WERI-Rb-1 (cell line): ENCODE measurements around the gene NOX3.

Source experiments
- DNase-seq: peaks from one replicate; pipeline ENCODE4 v3.0.0-alpha.2; 2020
- H3K27ac ChIP-seq: fragments of 250-450 bp; sonication (Bioruptor Pico); 2 replicates; pipeline ENCODE4 v1.5.1; 2020; ENCODE audit warnings: mild to moderate bottlenecking, moderate library complexity
- H3K27me3 ChIP-seq: fragments of 250-450 bp; sonication (Bioruptor Pico); 2 replicates; pipeline ENCODE4 v1.5.1; 2021; ENCODE audit warnings: mild to moderate bottlenecking, low read depth, moderate library complexity; ENCODE audit not compliant: insufficient read depth, severe bottlenecking
- H3K36me3 ChIP-seq: fragments of 250-450 bp; sonication (Bioruptor Pico); 2 replicates; pipeline ENCODE4 v1.5.1; 2020; ENCODE audit warnings: mild to moderate bottlenecking, moderate library complexity
- H3K4me3 ChIP-seq: 2 replicates; pipeline ENCODE4 v1.5.1; 2011; ENCODE audit warnings: low read depth, mild to moderate bottlenecking, control low read depth, low read length
- H3K9me3 ChIP-seq: fragments of 250-450 bp; sonication (Bioruptor Pico); 2 replicates; pipeline ENCODE4 v1.5.1; 2021; ENCODE audit warnings: mild to moderate bottlenecking, moderate library complexity; ENCODE audit not compliant: severe bottlenecking
- CTCF ChIP-seq: IDR thresholded peaks from 2 replicates; pipeline ENCODE4 v1.5.1; 2011; ENCODE audit warnings: low read depth, mild to moderate bottlenecking, control low read depth, inconsistent platforms, low read length

NOX3 gene

GRCh38 chr6:155497273-155497672, 41.6 kb upstream of the NOX3 start:
- no peaks in the 10 kb centered on the region for H3K27me3 ChIP-seq
- no peak for DNase-seq
- no peak overlapping the region for H3K27ac ChIP-seq
- no peaks in the 10 kb centered on the region for H3K9me3 ChIP-seq
- no peak overlapping the region for H3K4me3 ChIP-seq
- H3K36me3 ChIP-seq, result no peaks in the 10 kb centered on the region
- TF ChIP-seq CTCF, result no peak

GRCh38 chr6:155495011-155495768, 39.6 kb upstream of the NOX3 start:
- no peak overlapping the region for H3K4me3 ChIP-seq
- peak; percentile 33; the same call in 1 of the 2 replicates for TF ChIP-seq CTCF
- DNase-seq, result peak; percentile 21
- H3K9me3 ChIP-seq, result no peaks in the 10 kb centered on the region
- H3K27me3 ChIP-seq, result no peaks in the 10 kb centered on the region
- no peaks in the 10 kb centered on the region for H3K36me3 ChIP-seq
- H3K27ac ChIP-seq, result no peak overlapping the region

GRCh38 chr6:155493694-155494143, 38.1 kb upstream of the NOX3 start:
- Histone ChIP-seq H3K4me3 (no peak overlapping the region), H3K9me3 (no peaks in the 10 kb centered on the region), H3K27ac (no peak overlapping the region), H3K27me3 (no peaks in the 10 kb centered on the region), H3K36me3 (no peaks in the 10 kb centered on the region)
- peak; percentile 35 for DNase-seq
- TF ChIP-seq CTCF, result no peak

- Histone ChIP-seq H3K4me3 (no peak overlapping the region), H3K27ac (no peak overlapping the region)
- TF ChIP-seq CTCF, result no peak
These were observed 37.5 kb upstream of the NOX3 start for GRCh38 chr6:155493026-155493693.

GRCh38 chr6:155492061-155492735, 36.6 kb upstream of the NOX3 start:
- no peak for DNase-seq
- Histone ChIP-seq H3K36me3 (no peaks in the 10 kb centered on the region), H3K4me3 (no peak overlapping the region), H3K27me3 (no peaks in the 10 kb centered on the region), H3K27ac (no peak overlapping the region), H3K9me3 (no peaks in the 10 kb centered on the region)
- TF ChIP-seq CTCF, result no peak

More at GRCh38 chr6:155493026-155493693, 37.5 kb upstream of the NOX3 start:
- no peaks in the 10 kb centered on the region for H3K27me3 ChIP-seq
- no peak for DNase-seq
- H3K36me3 ChIP-seq, result no peaks in the 10 kb centered on the region
- H3K9me3 ChIP-seq, result no peaks in the 10 kb centered on the region
